ENCODE results near the gene CRAT. TPM values are rescaled to one million over a fixed set of nuclear protein-coding genes. Genes with fewer than 3 reads are reported as not detected.
"Not testable (repeated sequence)": the region's sequence is repeated elsewhere in the genome, so short reads cannot be mapped to it uniquely, and the experiment has no call there.

CRAT gene
- total RNA-seq, 2 donors from 2014 or later, result 17.2 to 17.5 TPM

- no peaks in the 10 kb centered on the region for H3K4me1 ChIP-seq (ENCODE audit: control insufficient read depth, insufficient read depth, low read length)
- no peaks in the 10 kb centered on the region for H3K9me3 ChIP-seq (ENCODE audit: control insufficient read depth, low read length)
- Mint-ChIP-seq H3K4me1 (peaks cover 15% of the 10 kb centered on the region), H3K27ac (peak overlapping the region; percentile 87), H3K4me3 (no peak overlapping the region), H3K36me3 (ENCODE audit: low read depth) (peaks cover 61% of the 10 kb centered on the region), H3K9me3 (no peaks in the 10 kb centered on the region), H3K27me3 (ENCODE audit: insufficient read depth) (no peaks in the 10 kb centered on the region)
- DNase-seq, result peak; percentile 82
- peaks cover 57% of the 10 kb centered on the region for H3K36me3 ChIP-seq (ENCODE audit: control insufficient read depth, insufficient read depth, low read length)
- peak overlapping the region; percentile 93 for H3K27ac ChIP-seq (ENCODE audit: low read depth, low read length)
- H3K27me3 ChIP-seq (ENCODE audit: control insufficient read depth, insufficient read depth, low read length, poor library complexity, severe bottlenecking), result no peaks in the 10 kb centered on the region
- 48 to 63% methylated on average over 9 to 10 of the region's 10 CpGs for WGBS, 2 experiments (ENCODE audit: insufficient coverage in 1 of 2, insufficient read length in 1 of 2)
- no peak overlapping the region for H3K4me3 ChIP-seq (ENCODE audit: low read length)
- no peak for TF ChIP-seq CTCF (conservative IDR thresholded peaks at IDR 0.05)
- no peak overlapping the region for H3K9ac ChIP-seq (ENCODE audit: extremely low read depth, low read length, poor library complexity, severe bottlenecking)
Measured at GRCh38 chr9:129126749-129127618, 16.4 kb upstream of the CRAT start.

GRCh38 chr9:129125478-129125877, 14.9 kb upstream of the CRAT start:
- peaks cover 15% of the 10 kb centered on the region for H3K4me1 Mint-ChIP-seq
- peaks cover 62% of the 10 kb centered on the region for H3K36me3 Mint-ChIP-seq (ENCODE audit: low read depth)
- no peak overlapping the region for H3K9ac ChIP-seq (ENCODE audit: extremely low read depth, low read length, poor library complexity, severe bottlenecking)
- no peak for TF ChIP-seq CTCF (conservative IDR thresholded peaks at IDR 0.05)
- H3K4me1 ChIP-seq (ENCODE audit: control insufficient read depth, insufficient read depth, low read length), result no peaks in the 10 kb centered on the region
- no peaks in the 10 kb centered on the region for H3K9me3 ChIP-seq (ENCODE audit: control insufficient read depth, low read length)
- H3K27me3 Mint-ChIP-seq (ENCODE audit: insufficient read depth), result no peaks in the 10 kb centered on the region
- H3K4me3 ChIP-seq (ENCODE audit: low read length), result no peak overlapping the region
- 96 to 98% methylated on average over 5 to 8 of the region's 8 CpGs for WGBS, 2 experiments (ENCODE audit: insufficient coverage in 1 of 2, insufficient read length in 1 of 2)
- H3K27me3 ChIP-seq (ENCODE audit: control insufficient read depth, insufficient read depth, low read length, poor library complexity, severe bottlenecking), result no peaks in the 10 kb centered on the region
- no peak for DNase-seq
- H3K36me3 ChIP-seq (ENCODE audit: control insufficient read depth, insufficient read depth, low read length), result peaks cover 58% of the 10 kb centered on the region
- H3K9me3 Mint-ChIP-seq, result no peaks in the 10 kb centered on the region
- no peak overlapping the region for H3K4me3 Mint-ChIP-seq
- H3K27ac ChIP-seq (ENCODE audit: low read depth, low read length), result no peak overlapping the region
- no peak overlapping the region for H3K27ac Mint-ChIP-seq

GRCh38 chr9:129124506-129125069, 14.0 kb upstream of the CRAT start:
- no peak overlapping the region for H3K27ac ChIP-seq (ENCODE audit: low read depth, low read length)
- 92 to 100% methylated on average over 2 to 3 of the region's 3 CpGs for WGBS, 2 experiments (ENCODE audit: insufficient coverage in 1 of 2, insufficient read length in 1 of 2)
- no peaks in the 10 kb centered on the region for H3K4me1 ChIP-seq (ENCODE audit: control insufficient read depth, insufficient read depth, low read length)
- no peak for DNase-seq
- Mint-ChIP-seq H3K27ac (peak overlapping the region; percentile 52), H3K36me3 (ENCODE audit: low read depth) (peaks cover 59% of the 10 kb centered on the region), H3K27me3 (ENCODE audit: insufficient read depth) (no peaks in the 10 kb centered on the region), H3K4me1 (peaks cover 15% of the 10 kb centered on the region), H3K9me3 (no peaks in the 10 kb centered on the region), H3K4me3 (no peak overlapping the region)
- no peak for TF ChIP-seq CTCF (conservative IDR thresholded peaks at IDR 0.05)
- no peak overlapping the region for H3K4me3 ChIP-seq (ENCODE audit: low read length)
- no peak overlapping the region for H3K9ac ChIP-seq (ENCODE audit: extremely low read depth, low read length, poor library complexity, severe bottlenecking)
- H3K9me3 ChIP-seq (ENCODE audit: control insufficient read depth, low read length), result no peaks in the 10 kb centered on the region
- H3K27me3 ChIP-seq (ENCODE audit: control insufficient read depth, insufficient read depth, low read length, poor library complexity, severe bottlenecking), result no peaks in the 10 kb centered on the region
- H3K36me3 ChIP-seq (ENCODE audit: control insufficient read depth, insufficient read depth, low read length), result peaks cover 52% of the 10 kb centered on the region

- not testable (repeated sequence) for H3K9me3 ChIP-seq (ENCODE audit: control insufficient read depth, low read length); DNase-seq; H3K27me3 ChIP-seq (ENCODE audit: control insufficient read depth, insufficient read depth, low read length, poor library complexity, severe bottlenecking); H3K4me3 Mint-ChIP-seq; H3K27me3 Mint-ChIP-seq (ENCODE audit: insufficient read depth); H3K4me1 ChIP-seq (ENCODE audit: control insufficient read depth, insufficient read depth, low read length); H3K4me3 ChIP-seq (ENCODE audit: low read length); H3K9me3 Mint-ChIP-seq; H3K27ac ChIP-seq (ENCODE audit: low read depth, low read length); H3K9ac ChIP-seq (ENCODE audit: extremely low read depth, low read length, poor library complexity, severe bottlenecking); H3K27ac Mint-ChIP-seq
- peaks cover 48% of the 10 kb centered on the region for H3K36me3 ChIP-seq (ENCODE audit: control insufficient read depth, insufficient read depth, low read length)
- Mint-ChIP-seq H3K36me3 (ENCODE audit: low read depth) (peaks cover 57% of the 10 kb centered on the region), H3K4me1 (peaks cover 15% of the 10 kb centered on the region)
- 97 to 98% methylated on average over 9 to 15 of the region's 15 CpGs for WGBS, 2 experiments (ENCODE audit: insufficient coverage in 1 of 2, insufficient read length in 1 of 2)
Measured at GRCh38 chr9:129122976-129123375, 12.4 kb upstream of the CRAT start.
